ENCODE results near the gene GFOD2. TPM values are rescaled to one million over a fixed set of nuclear protein-coding genes. Genes with fewer than 3 reads are reported as not detected.

Gene GFOD2
- total and polyA plus RNA-seq, 2 of the 13 experiments (the other 11 are each of a cell fraction or from before 2014, with no cell fraction given): 11.1 to 17.2 TPM

DNA sequence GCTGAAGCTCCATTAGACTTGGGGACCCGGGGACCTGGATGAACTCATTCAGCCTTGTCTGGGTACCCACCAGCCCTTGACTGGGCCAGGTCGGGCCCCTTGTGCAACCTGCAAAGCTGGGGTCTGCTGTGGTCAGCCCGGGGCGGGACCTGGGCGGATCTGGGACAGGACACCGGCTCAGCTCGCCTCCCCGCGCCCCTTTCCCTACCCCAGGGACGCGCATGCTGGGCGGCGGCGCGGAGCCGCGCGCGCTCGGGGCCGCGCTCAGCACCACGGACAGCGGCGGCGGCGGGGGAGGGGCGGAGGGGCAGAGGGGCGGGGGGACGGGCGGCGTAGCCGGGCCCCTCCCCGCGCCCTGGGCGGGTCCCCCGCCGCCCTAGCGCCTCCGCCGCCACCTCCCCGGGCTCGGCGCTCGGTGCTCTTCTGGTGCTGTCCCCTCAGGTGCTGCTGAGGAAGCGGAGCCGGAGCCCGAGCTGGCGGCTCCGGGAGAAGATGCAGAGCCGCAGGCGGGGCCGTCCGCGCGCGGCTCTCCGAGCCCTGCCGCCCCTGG, 66.5 kb downstream of the GFOD2 start (continued):
- TF ChIP-seq ZNF660 (CRISPR knock-in tag; IDR thresholded peaks at IDR 0.05; ENCODE audit: borderline replicate concordance, low read depth) (no peak), HOXA7 (CRISPR knock-in tag; IDR thresholded peaks at IDR 0.05) (no peak), MAFF (IDR thresholded peaks at IDR 0.05; ENCODE audit: low read depth, low read length) (no peak), ZNF160 (CRISPR knock-in tag; IDR thresholded peaks at IDR 0.05) (peak; percentile 66; the same call in 1 of the 2 replicates), FOXC1 (CRISPR knock-in tag; IDR thresholded peaks at IDR 0.05; ENCODE audit: borderline replicate concordance) (no peak), ZNF839 (CRISPR knock-in tag; IDR thresholded peaks at IDR 0.05; ENCODE audit: borderline replicate concordance) (no peak), TBP (CRISPR knock-in tag; IDR thresholded peaks at IDR 0.05) (no peak), HDAC1 (CRISPR knock-in tag; IDR thresholded peaks at IDR 0.05) (peak; percentile 28; the same call in 1 of the 2 replicates), KDM2A (CRISPR knock-in tag; IDR thresholded peaks at IDR 0.05; ENCODE audit: borderline replicate concordance, low read depth) (no peak), TCF12 (IDR thresholded peaks at IDR 0.05) (no peak), TCF12 (CRISPR knock-in tag; IDR thresholded peaks at IDR 0.05) (no peak), PRMT3 (CRISPR knock-in tag; IDR thresholded peaks at IDR 0.05; ENCODE audit: borderline replicate concordance, low read depth) (no peak), DPF2 (CRISPR knock-in tag; IDR thresholded peaks at IDR 0.05; ENCODE audit: borderline replicate concordance, low read depth) (no peak), TAF1 (CRISPR knock-in tag; IDR thresholded peaks at IDR 0.05) (no peak), EHMT2 (IDR thresholded peaks at IDR 0.05; ENCODE audit: borderline replicate concordance, low read depth, low read length) (no peak), POLR2AphosphoS5 (IDR thresholded peaks at IDR 0.05; ENCODE audit: low read depth, low read length) (no peak), POLR2G (IDR thresholded peaks at IDR 0.05; ENCODE audit: low read depth, low read length) (no peak), SALL1 (CRISPR knock-in tag; IDR thresholded peaks at IDR 0.05) (peak; percentile 57)
- TF ChIP-seq, protein P1, sequence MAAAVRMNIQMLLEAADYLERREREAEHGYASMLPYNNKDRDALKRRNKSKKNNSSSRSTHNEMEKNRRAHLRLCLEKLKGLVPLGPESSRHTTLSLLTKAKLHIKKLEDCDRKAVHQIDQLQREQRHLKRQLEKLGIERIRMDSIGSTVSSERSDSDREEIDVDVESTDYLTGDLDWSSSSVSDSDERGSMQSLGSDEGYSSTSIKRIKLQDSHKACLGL (CRISPR knock-in tag; IDR thresholded peaks at IDR 0.05): no peak
- TF ChIP-seq, protein P2, sequence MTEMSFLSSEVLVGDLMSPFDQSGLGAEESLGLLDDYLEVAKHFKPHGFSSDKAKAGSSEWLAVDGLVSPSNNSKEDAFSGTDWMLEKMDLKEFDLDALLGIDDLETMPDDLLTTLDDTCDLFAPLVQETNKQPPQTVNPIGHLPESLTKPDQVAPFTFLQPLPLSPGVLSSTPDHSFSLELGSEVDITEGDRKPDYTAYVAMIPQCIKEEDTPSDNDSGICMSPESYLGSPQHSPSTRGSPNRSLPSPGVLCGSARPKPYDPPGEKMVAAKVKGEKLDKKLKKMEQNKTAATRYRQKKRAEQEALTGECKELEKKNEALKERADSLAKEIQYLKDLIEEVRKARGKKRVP (CRISPR knock-in tag; IDR thresholded peaks at IDR 0.05): no peak; a peak in 1 of 4 replicates
- TF ChIP-seq, protein P3, sequence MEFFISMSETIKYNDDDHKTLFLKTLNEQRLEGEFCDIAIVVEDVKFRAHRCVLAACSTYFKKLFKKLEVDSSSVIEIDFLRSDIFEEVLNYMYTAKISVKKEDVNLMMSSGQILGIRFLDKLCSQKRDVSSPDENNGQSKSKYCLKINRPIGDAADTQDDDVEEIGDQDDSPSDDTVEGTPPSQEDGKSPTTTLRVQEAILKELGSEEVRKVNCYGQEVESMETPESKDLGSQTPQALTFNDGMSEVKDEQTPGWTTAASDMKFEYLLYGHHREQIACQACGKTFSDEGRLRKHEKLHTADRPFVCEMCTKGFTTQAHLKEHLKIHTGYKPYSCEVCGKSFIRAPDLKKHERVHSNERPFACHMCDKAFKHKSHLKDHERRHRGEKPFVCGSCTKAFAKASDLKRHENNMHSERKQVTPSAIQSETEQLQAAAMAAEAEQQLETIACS (CRISPR knock-in tag; IDR thresholded peaks at IDR 0.05): peak; percentile 94
- TF ChIP-seq, protein P4, sequence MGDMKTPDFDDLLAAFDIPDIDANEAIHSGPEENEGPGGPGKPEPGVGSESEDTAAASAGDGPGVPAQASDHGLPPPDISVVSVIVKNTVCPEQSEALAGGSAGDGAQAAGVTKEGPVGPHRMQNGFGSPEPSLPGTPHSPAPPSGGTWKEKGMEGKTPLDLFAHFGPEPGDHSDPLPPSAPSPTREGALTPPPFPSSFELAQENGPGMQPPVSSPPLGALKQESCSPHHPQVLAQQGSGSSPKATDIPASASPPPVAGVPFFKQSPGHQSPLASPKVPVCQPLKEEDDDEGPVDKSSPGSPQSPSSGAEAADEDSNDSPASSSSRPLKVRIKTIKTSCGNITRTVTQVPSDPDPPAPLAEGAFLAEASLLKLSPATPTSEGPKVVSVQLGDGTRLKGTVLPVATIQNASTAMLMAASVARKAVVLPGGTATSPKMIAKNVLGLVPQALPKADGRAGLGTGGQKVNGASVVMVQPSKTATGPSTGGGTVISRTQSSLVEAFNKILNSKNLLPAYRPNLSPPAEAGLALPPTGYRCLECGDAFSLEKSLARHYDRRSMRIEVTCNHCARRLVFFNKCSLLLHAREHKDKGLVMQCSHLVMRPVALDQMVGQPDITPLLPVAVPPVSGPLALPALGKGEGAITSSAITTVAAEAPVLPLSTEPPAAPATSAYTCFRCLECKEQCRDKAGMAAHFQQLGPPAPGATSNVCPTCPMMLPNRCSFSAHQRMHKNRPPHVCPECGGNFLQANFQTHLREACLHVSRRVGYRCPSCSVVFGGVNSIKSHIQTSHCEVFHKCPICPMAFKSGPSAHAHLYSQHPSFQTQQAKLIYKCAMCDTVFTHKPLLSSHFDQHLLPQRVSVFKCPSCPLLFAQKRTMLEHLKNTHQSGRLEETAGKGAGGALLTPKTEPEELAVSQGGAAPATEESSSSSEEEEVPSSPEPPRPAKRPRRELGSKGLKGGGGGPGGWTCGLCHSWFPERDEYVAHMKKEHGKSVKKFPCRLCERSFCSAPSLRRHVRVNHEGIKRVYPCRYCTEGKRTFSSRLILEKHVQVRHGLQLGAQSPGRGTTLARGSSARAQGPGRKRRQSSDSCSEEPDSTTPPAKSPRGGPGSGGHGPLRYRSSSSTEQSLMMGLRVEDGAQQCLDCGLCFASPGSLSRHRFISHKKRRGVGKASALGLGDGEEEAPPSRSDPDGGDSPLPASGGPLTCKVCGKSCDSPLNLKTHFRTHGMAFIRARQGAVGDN (CRISPR knock-in tag; IDR thresholded peaks at IDR 0.05): no peak; the same call in 1 of the 2 replicates
- TF ChIP-seq, protein P5, sequence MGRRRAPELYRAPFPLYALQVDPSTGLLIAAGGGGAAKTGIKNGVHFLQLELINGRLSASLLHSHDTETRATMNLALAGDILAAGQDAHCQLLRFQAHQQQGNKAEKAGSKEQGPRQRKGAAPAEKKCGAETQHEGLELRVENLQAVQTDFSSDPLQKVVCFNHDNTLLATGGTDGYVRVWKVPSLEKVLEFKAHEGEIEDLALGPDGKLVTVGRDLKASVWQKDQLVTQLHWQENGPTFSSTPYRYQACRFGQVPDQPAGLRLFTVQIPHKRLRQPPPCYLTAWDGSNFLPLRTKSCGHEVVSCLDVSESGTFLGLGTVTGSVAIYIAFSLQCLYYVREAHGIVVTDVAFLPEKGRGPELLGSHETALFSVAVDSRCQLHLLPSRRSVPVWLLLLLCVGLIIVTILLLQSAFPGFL (CRISPR knock-in tag; IDR thresholded peaks at IDR 0.05): no peak
